ENCODE measurements around the gene DNAJB6. TPM values are rescaled to one million over a fixed set of nuclear protein-coding genes. Genes with fewer than 3 reads are reported as not detected.

DNAJB6 gene
- total RNA-seq, 3 donors from 2014 or later, result 71.2 to 165 (median 75.0) TPM

DNA sequence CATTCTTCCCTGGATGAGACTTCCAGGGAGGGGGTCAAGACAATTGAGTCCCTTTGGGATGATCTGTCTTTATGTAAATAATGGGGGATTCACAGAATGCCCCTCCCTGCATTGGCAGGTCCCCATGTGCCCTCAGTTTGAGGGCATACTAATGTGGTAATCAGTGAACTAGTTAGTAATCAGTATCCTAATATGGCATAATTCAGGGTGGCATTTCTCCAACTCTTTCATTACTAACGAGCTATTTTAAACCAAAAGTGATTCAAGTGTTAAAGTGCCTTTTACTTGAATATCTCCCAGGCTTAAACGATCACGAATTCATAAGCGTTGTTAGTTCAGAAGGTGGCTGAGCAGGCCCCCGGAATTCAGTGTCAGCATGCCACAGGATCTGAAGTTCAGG is 1.6 kb upstream of the DNAJB6 start:
- intact Hi-C loops (cut with DNase I, micrococcal nuclease), result no loop called here
- no peak for TF ChIP-seq CTCF (IDR thresholded peaks at IDR 0.05)
- H3K4me3 ChIP-seq, result no peak overlapping the region

GRCh38 chr7:157335991-157336382 is 817 bp upstream of the DNAJB6 start:
- TF ChIP-seq CTCF (IDR thresholded peaks at IDR 0.05), result no peak
- intact Hi-C loops (cut with DNase I, micrococcal nuclease), result no loop called here
- DNase-seq (peak in 2 of 3 donors; percentile 30 to 53), ATAC-seq (no peak)
- H3K36me3 ChIP-seq (ENCODE audit: low read depth), result no peaks in the 10 kb centered on the region
- no peaks in the 10 kb centered on the region for H3K9me3 ChIP-seq
- H3K4me1 ChIP-seq (ENCODE audit: low read depth), result peaks cover 27% of the 10 kb centered on the region
- H3K4me3 ChIP-seq, result no peak overlapping the region

More for the DNA sequence above, 1.6 kb upstream of the DNAJB6 start:
- DNase-seq (peak in 1 of 3 donors; percentile 19), ATAC-seq (no peak)
- H3K4me1 ChIP-seq (ENCODE audit: low read depth), result peaks cover 21% of the 10 kb centered on the region
- H3K36me3 ChIP-seq (ENCODE audit: low read depth), result no peaks in the 10 kb centered on the region
- no peaks in the 10 kb centered on the region for H3K9me3 ChIP-seq

DNA sequence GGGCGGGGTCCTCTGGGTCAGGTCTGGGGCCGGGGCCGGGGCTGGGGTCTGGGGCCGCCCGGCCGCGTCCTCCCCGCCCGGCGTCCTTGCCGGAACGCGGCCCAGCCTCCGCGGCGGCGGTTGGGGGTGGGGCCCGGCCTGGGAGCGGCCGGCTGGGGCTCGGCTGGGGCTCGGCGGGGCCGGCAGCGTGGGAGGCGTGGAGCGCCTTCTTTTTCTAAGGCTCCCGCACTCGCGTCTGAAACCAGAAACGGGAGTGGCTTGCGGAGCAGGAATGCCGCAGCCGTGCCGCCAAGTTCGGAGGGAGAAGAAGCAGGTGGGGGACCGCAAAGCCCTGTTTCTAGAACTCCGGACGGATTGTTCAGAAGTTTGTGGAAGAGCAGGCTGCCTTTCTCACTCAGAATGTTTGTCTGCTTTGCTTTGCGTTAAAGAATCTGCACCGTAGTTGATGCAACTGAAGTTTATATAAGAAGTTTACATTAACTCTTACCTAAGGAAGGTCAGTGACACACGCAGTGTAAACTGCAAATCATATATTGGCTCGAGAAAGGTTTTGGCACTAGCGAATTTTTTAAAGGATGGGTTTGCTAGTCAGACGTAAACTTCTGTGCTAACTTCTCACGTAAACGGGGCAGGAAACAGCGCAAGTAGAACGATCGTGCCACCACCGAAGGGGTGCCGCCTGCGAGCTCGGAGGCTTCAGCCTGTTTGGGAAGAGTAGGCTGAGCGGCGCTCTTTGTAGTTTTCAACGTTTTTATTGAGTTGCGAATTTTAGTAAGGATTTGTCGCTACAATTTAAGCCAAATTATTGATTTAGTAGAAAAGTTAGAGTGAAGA is 729 bp downstream of the DNAJB6 start:
- TF ChIP-seq CTCF (IDR thresholded peaks at IDR 0.05), result no peak
- ATAC-seq (peak; percentile 91), DNase-seq (peak; percentile 77 to 86 (median 82))
- Histone ChIP-seq H3K9me3 (no peaks in the 10 kb centered on the region), H3K4me3 (peak overlapping the region; percentile 61), H3K36me3 (ENCODE audit: low read depth) (no peaks in the 10 kb centered on the region), H3K4me1 (ENCODE audit: low read depth) (peaks cover 29% of the 10 kb centered on the region)
- intact Hi-C loops (cut with DNase I, micrococcal nuclease), result no loop called here

- Histone ChIP-seq H3K9me3 (no peaks in the 10 kb centered on the region), H3K4me1 (ENCODE audit: low read depth) (peaks cover 34% of the 10 kb centered on the region), H3K4me3 (no peak overlapping the region), H3K36me3 (ENCODE audit: low read depth) (no peaks in the 10 kb centered on the region)
- ATAC-seq (no peak), DNase-seq (peak in 2 of 3 donors; percentile 66 to 83)
- intact Hi-C loops (cut with DNase I, micrococcal nuclease), result no loop called here
- peak; percentile 92 for TF ChIP-seq CTCF (IDR thresholded peaks at IDR 0.05)
These were observed 3.2 kb downstream of the DNAJB6 start for GRCh38 chr7:157339777-157340677.

GRCh38 chr7:157347217-157347904 is 10.6 kb downstream of the DNAJB6 start:
- Histone ChIP-seq H3K4me3 (no peak overlapping the region), H3K36me3 (ENCODE audit: low read depth) (no peaks in the 10 kb centered on the region), H3K9me3 (no peaks in the 10 kb centered on the region), H3K4me1 (ENCODE audit: low read depth) (peaks cover 13% of the 10 kb centered on the region)
- TF ChIP-seq CTCF (IDR thresholded peaks at IDR 0.05), result no peak
- no peak for DNase-seq
- intact Hi-C loops (cut with DNase I, micrococcal nuclease), result no loop called here
- peak; percentile 34 for ATAC-seq
